Mesodermal cell (in vitro differentiated cells): ENCODE results near the gene SERBP1.
"Not testable (repeated sequence)": the region's sequence is repeated elsewhere in the genome, so short reads cannot be mapped to it uniquely, and the experiment has no call there.

Source experiments
- H3K27ac ChIP-seq: 2 replicates; pipeline ENCODE4 v1.7.0; 2013; ENCODE audit warnings: mild to moderate bottlenecking, low read depth, low read length, moderate library complexity; ENCODE audit not compliant: severe bottlenecking
- H3K36me3 ChIP-seq: 2 replicates; pipeline ENCODE4 v1.7.1; 2013; ENCODE audit warnings: mild to moderate bottlenecking, low read length, moderate library complexity; ENCODE audit not compliant: control insufficient read depth, insufficient read depth
- H3K4me1 ChIP-seq: one replicate; pipeline ENCODE4 v1.7.1; 2013; ENCODE audit warnings: mild to moderate bottlenecking, low read length; ENCODE audit not compliant: insufficient read depth, control insufficient read depth, poor library complexity, severe bottlenecking
- H3K4me3 ChIP-seq: 2 replicates; pipeline ENCODE4 v1.7.0; 2013; ENCODE audit warnings: low read length, control low read depth, mild to moderate bottlenecking; ENCODE audit not compliant: insufficient read depth, poor library complexity, severe bottlenecking; ENCODE audit errors: extremely low read depth
- H3K9me3 ChIP-seq: 2 replicates; pipeline ENCODE4 v1.7.1; 2013; ENCODE audit warnings: mild to moderate bottlenecking, low read length, moderate library complexity; ENCODE audit not compliant: control insufficient read depth
- WGBS, 2 experiments: methylation state at CpG; one replicate each; pipeline ENCODE4 v1.1.5; 2013; ENCODE audit warnings: missing lambda C conversion rate in 2 of 2; ENCODE audit not compliant: insufficient coverage in 2 of 2; 5-methylcytosine and 5-hydroxymethylcytosine counted together

SERBP1 gene

GRCh38 chr1:67405473-67406245 lies 24.5 kb downstream of the SERBP1 start:
- 96 to 100% methylated on average over 1 to 2 of the region's 3 CpGs for WGBS, 2 experiments

GRCh38 chr1:67404212-67404620 lies 26.0 kb downstream of the SERBP1 start:
- Histone ChIP-seq H3K4me3 (no peak overlapping the region), H3K36me3 (peaks cover 2% of the 10 kb centered on the region), H3K27ac (no peak overlapping the region), H3K9me3 (no peaks in the 10 kb centered on the region), H3K4me1 (no peaks in the 10 kb centered on the region)
- WGBS, 2 experiments, result 65 to 69% methylated on average over 4 to 5 of the region's 5 CpGs

More at GRCh38 chr1:67405473-67406245, 24.5 kb downstream of the SERBP1 start:
- H3K9me3 ChIP-seq, result no peaks in the 10 kb centered on the region
- H3K36me3 ChIP-seq, result peaks cover 10% of the 10 kb centered on the region
- no peaks in the 10 kb centered on the region for H3K4me1 ChIP-seq
- no peak overlapping the region for H3K27ac ChIP-seq
- no peak overlapping the region for H3K4me3 ChIP-seq

DNA sequence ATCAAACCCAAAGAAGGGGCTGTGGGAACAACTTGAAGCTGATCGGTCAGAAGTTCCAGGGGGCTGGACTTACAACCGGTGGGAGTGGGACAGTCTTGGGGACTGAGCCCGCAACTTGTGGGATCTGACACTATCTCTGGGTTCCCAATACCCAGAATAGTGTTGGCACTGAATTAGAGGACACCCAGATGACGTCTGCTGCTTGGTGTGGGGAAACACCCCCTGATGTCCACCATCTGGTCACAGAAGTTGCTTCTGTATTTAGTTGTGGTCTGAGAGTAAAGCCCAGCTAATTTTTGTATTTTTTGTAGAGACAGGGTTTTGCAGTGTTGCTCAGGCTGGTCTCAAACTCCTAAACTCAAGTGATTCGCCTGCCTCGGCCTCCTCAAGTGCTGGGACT lies 28.8 kb downstream of the SERBP1 start:
- no peak overlapping the region for H3K27ac ChIP-seq
- no peaks in the 10 kb centered on the region for H3K36me3 ChIP-seq
- no peaks in the 10 kb centered on the region for H3K9me3 ChIP-seq
- 96 to 97% methylated on average over 5 to 6 of the region's 6 CpGs for WGBS, 2 experiments
- H3K4me1 ChIP-seq, result no peaks in the 10 kb centered on the region
- no peak overlapping the region for H3K4me3 ChIP-seq

DNA sequence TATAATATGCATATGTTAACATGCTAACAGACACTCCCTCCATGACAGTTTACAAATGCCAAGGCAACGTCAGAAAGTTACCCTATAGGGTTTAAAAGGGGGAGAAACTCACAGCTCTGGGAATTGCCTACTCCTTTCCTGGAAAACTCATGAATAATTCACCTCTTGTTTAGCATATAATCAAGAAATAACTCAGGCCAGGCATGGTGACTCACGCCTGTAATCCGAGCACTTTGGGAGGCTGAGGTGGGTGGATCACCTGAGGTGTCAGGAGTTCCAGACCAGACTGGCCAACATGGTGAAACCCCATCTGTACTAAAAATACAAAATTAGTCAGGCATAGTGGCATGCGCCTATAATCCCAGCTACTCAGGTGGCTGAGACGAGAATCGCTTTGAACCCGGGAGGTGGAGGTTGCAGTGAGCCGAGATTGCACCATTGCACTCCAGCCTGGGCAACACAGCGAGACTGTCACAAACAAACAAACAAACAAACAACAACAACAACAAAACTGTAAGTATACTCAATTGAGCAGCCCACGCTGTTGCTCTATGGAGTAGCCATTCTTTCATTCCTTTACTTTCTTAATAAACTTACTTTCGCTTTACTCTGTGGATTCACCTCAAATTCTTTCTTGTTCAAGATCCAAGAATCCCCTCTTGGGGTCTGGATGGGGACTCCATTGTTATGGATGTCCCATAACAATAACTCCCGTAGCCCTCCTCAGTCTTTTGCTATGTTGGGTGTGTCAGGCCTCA lies 30.0 kb downstream of the SERBP1 start:
- WGBS, 2 experiments, result 90 to 94% methylated on average over 9 to 11 of the region's 12 CpGs
- H3K4me3 ChIP-seq, H3K27ac ChIP-seq, H3K4me1 ChIP-seq, H3K9me3 ChIP-seq, H3K36me3 ChIP-seq: not testable (repeated sequence)

- H3K4me1 ChIP-seq, result no peaks in the 10 kb centered on the region
- H3K36me3 ChIP-seq, result no peaks in the 10 kb centered on the region
- no peak overlapping the region for H3K4me3 ChIP-seq
- WGBS, 2 experiments, result 91 to 100% methylated on average over 1 to 3 of the region's 7 CpGs
- H3K27ac ChIP-seq, result no peak overlapping the region
- H3K9me3 ChIP-seq, result no peaks in the 10 kb centered on the region
Observed at GRCh38 chr1:67399199-67399993, 30.8 kb downstream of the SERBP1 start.

DNA sequence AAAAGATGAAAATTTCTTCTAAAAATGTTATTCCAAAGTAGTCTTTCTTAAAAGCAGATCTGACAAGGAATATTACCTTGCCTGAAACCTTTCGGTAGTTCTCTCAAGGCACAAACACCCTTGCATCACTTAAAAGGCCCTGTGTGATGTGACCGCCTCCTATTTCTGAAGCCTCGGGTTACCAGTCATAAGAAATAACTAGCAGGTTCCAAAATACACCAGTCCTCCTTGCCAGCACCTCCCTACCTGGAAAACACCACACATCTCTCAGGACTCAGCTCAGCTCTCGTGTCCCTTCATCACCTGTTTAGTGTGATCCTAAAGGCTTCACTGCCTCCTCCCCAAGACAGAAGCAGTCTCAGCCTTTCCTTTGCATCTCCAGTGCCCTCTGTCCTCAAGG lies 35.7 kb downstream of the SERBP1 start:
- Histone ChIP-seq H3K36me3 (no peaks in the 10 kb centered on the region), H3K4me3 (no peak overlapping the region), H3K9me3 (no peaks in the 10 kb centered on the region), H3K27ac (no peak overlapping the region), H3K4me1 (no peaks in the 10 kb centered on the region)
- WGBS, 2 experiments, result 90 to 95% methylated on average over 4 of the region's 4 CpGs

- WGBS, 2 experiments, result 81 to 85% methylated on average over 3 of the region's 3 CpGs
- Histone ChIP-seq H3K4me3 (no peak overlapping the region), H3K4me1 (no peaks in the 10 kb centered on the region), H3K36me3 (no peaks in the 10 kb centered on the region), H3K9me3 (no peaks in the 10 kb centered on the region), H3K27ac (no peak overlapping the region)
Observed at GRCh38 chr1:67393737-67394136, 36.5 kb downstream of the SERBP1 start.

DNA sequence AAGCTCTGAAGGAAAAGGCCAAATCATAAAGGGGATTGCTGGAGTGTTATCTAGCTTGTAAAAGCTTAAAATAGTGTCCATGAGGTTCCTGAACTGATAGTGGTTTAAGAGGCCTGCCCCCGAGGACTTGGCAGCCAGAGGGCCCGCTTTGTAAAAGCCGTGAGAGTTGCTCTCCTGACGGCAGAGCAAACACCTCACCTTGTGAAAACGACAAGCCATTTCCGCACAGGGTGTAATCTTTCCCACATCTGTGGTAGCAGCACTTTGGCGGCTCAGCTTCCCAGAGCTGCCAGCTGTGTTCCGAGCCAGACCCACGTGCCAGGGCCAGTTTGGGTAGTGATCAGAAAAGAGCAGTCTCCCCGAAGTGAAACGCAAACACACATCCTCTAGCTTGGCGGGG lies 37.0 kb downstream of the SERBP1 start:
- no peak overlapping the region for H3K27ac ChIP-seq
- WGBS, 2 experiments, result 86 to 96% methylated on average over 6 to 8 of the region's 12 CpGs
- H3K9me3 ChIP-seq, result no peaks in the 10 kb centered on the region
- H3K4me3 ChIP-seq, result no peak overlapping the region
- no peaks in the 10 kb centered on the region for H3K4me1 ChIP-seq
- no peaks in the 10 kb centered on the region for H3K36me3 ChIP-seq

DNA sequence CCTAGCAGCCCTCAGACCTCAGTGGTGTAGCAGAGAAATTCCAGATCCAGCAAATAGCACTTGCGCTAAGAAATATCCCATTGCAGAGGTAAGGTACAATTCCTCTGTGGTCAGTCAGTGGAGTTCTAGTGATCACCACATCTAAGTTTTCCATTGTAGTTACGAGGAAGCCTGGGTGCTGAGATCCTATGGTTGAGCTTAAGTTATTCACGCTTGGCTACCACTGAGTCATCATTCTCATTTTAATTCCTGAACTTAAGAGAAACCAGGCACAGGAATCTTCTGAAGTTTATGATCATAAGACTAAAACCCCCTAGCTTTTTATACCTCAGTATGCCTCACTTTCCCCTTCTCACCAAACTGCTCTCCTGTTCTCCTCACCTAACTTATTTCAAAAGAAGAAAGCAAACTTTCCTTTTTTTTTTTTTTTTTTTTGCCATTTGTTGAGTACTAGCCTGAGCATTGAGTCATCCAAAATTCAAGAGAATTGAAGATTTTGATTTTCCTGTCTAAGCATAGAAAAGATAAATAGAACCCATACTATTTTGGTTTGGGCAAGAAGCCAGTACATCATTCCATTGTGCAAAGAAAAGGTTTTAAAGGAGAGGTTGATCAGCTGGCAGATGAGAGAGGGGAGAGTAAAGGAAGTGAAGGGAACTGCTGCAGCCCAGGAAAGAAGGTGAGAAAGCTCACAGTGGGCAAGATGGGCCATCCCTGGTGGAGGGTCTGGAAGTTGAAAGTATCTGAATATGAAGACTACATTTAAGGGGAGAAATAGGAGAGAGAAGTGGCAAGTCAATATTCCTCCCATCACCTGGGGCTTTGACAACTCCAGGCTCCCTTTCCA lies 39.9 kb downstream of the SERBP1 start:
- H3K4me3 ChIP-seq, result no peak overlapping the region
- 68 to 79% methylated on average over 2 of the region's 3 CpGs for WGBS, 2 experiments
- no peaks in the 10 kb centered on the region for H3K4me1 ChIP-seq
- no peak overlapping the region for H3K27ac ChIP-seq
- peaks cover 5% of the 10 kb centered on the region for H3K36me3 ChIP-seq
- H3K9me3 ChIP-seq, result no peaks in the 10 kb centered on the region
